GM23248 (cell line): ENCODE measurements around the gene CNTNAP4.

Experiments used
- EZH2 ChIP-seq: fragments of 200-600 bp; sonication (generic); IDR thresholded peaks from 2 replicates; pipeline ENCODE4 v1.6.1; 2018; ENCODE audit warnings: antibody characterized with exemption, mild to moderate bottlenecking; ENCODE audit not compliant: insufficient read depth, poor library complexity, severe bottlenecking
- EZH2phosphoT487 ChIP-seq: fragments of 200-600 bp; sonication (generic); IDR thresholded peaks from 2 replicates; pipeline ENCODE4 v1.6.1; 2018; ENCODE audit warnings: antibody characterized with exemption, moderate library complexity, mild to moderate bottlenecking, low read depth; ENCODE audit not compliant: insufficient read depth

GRCh38 chr16:76243620-76244019 is 33.6 kb upstream of the CNTNAP4 start:
- no peak for TF ChIP-seq EZH2phosphoT487
- TF ChIP-seq EZH2: no peak
